ENCODE results near the gene GNE. TPM values are rescaled to one million over a fixed set of nuclear protein-coding genes. Genes with fewer than 3 reads are reported as not detected.
A peak's percentile ranks its signal among the peaks of the same experiment; 100 is the strongest.
"Not testable (repeated sequence)": the region's sequence is repeated elsewhere in the genome, so short reads cannot be mapped to it uniquely, and the experiment has no call there.

The GNE gene
- polyA plus RNA-seq (2012; ENCODE audit: missing spikeins), result 7.4 TPM

GRCh38 chr9:36258208-36258995, at the start of gene GNE:
Gene GNE (minus strand): TSS chr9:36258448. CDS start chr9:36249355, 9,093 bp downstream.
- peak; percentile 97 for FAIRE-seq
- TF ChIP-seq POLR2AphosphoS5 (IDR thresholded peaks at IDR 0.05; ENCODE audit: low read depth, low read length), result peak; percentile 85
- TF ChIP-seq TAF1 (IDR thresholded peaks at IDR 0.05; ENCODE audit: borderline replicate concordance, low read depth, low read length), result 0 out of 2 replicates have a peak, but pooled peaks have one; percentile 29
- peak; percentile 89 for TF ChIP-seq POLR2A (IDR thresholded peaks at IDR 0.05; ENCODE audit: low read depth, low read length)
- peak; percentile 82 for DNase-seq (ENCODE audit: insufficient read length)

GRCh38 chr9:36306471-36307306, 48.4 kb upstream of the GNE start:
- DNase-seq (ENCODE audit: insufficient read length), result no peak
- TF ChIP-seq POLR2AphosphoS5 (IDR thresholded peaks at IDR 0.05; ENCODE audit: low read depth, low read length), result no peak
- TF ChIP-seq POLR2A (IDR thresholded peaks at IDR 0.05; ENCODE audit: low read depth, low read length), result no peak
- TF ChIP-seq TAF1 (IDR thresholded peaks at IDR 0.05; ENCODE audit: borderline replicate concordance, low read depth, low read length), result no peak
- no peak for FAIRE-seq

- not testable (repeated sequence) for FAIRE-seq; DNase-seq (ENCODE audit: insufficient read length)
Measured at GRCh38 chr9:36304366-36304765, 46.1 kb upstream of the GNE start.

- FAIRE-seq (no peak), DNase-seq (ENCODE audit: insufficient read length) (no peak)
- no peak for TF ChIP-seq TAF1 (IDR thresholded peaks at IDR 0.05; ENCODE audit: borderline replicate concordance, low read depth, low read length)
- no peak for TF ChIP-seq POLR2A (IDR thresholded peaks at IDR 0.05; ENCODE audit: low read depth, low read length)
- no peak for TF ChIP-seq POLR2AphosphoS5 (IDR thresholded peaks at IDR 0.05; ENCODE audit: low read depth, low read length)
Measured at GRCh38 chr9:36301227-36301626, 43.0 kb upstream of the GNE start.

GRCh38 chr9:36298566-36298965, 40.3 kb upstream of the GNE start:
- no peak for DNase-seq (ENCODE audit: insufficient read length)
- TF ChIP-seq TAF1 (IDR thresholded peaks at IDR 0.05; ENCODE audit: borderline replicate concordance, low read depth, low read length), result no peak
- no peak for TF ChIP-seq POLR2A (IDR thresholded peaks at IDR 0.05; ENCODE audit: low read depth, low read length)
- no peak for TF ChIP-seq POLR2AphosphoS5 (IDR thresholded peaks at IDR 0.05; ENCODE audit: low read depth, low read length)
- FAIRE-seq, result no peak

- no peak for TF ChIP-seq POLR2AphosphoS5 (IDR thresholded peaks at IDR 0.05; ENCODE audit: low read depth, low read length)
- no peak for TF ChIP-seq TAF1 (IDR thresholded peaks at IDR 0.05; ENCODE audit: borderline replicate concordance, low read depth, low read length)
- no peak for TF ChIP-seq POLR2A (IDR thresholded peaks at IDR 0.05; ENCODE audit: low read depth, low read length)
- DNase-seq (ENCODE audit: insufficient read length) (no peak), FAIRE-seq (no peak)
Measured at GRCh38 chr9:36297798-36298197, 39.5 kb upstream of the GNE start.

- FAIRE-seq; DNase-seq (ENCODE audit: insufficient read length): not testable (repeated sequence)
Measured at GRCh38 chr9:36294996-36295395, 36.7 kb upstream of the GNE start.

- FAIRE-seq, result no peak
- no peak for TF ChIP-seq POLR2A (IDR thresholded peaks at IDR 0.05; ENCODE audit: low read depth, low read length)
- TF ChIP-seq POLR2AphosphoS5 (IDR thresholded peaks at IDR 0.05; ENCODE audit: low read depth, low read length), result no peak
- no peak for TF ChIP-seq TAF1 (IDR thresholded peaks at IDR 0.05; ENCODE audit: borderline replicate concordance, low read depth, low read length)
Measured at GRCh38 chr9:36293918-36294317, 35.7 kb upstream of the GNE start.

GRCh38 chr9:36293171-36293570, 34.9 kb upstream of the GNE start:
- DNase-seq (ENCODE audit: insufficient read length) (no peak), FAIRE-seq (no peak)
- TF ChIP-seq POLR2AphosphoS5 (IDR thresholded peaks at IDR 0.05; ENCODE audit: low read depth, low read length), result no peak
- no peak for TF ChIP-seq POLR2A (IDR thresholded peaks at IDR 0.05; ENCODE audit: low read depth, low read length)
- no peak for TF ChIP-seq TAF1 (IDR thresholded peaks at IDR 0.05; ENCODE audit: borderline replicate concordance, low read depth, low read length)

More at GRCh38 chr9:36293918-36294317, 35.7 kb upstream of the GNE start:
- no peak for DNase-seq (ENCODE audit: insufficient read length)

GRCh38 chr9:36292641-36293040, 34.4 kb upstream of the GNE start:
- FAIRE-seq, result no peak
- no peak for TF ChIP-seq POLR2A (IDR thresholded peaks at IDR 0.05; ENCODE audit: low read depth, low read length)
- no peak for TF ChIP-seq POLR2AphosphoS5 (IDR thresholded peaks at IDR 0.05; ENCODE audit: low read depth, low read length)
- no peak for TF ChIP-seq TAF1 (IDR thresholded peaks at IDR 0.05; ENCODE audit: borderline replicate concordance, low read depth, low read length)
- no peak for DNase-seq (ENCODE audit: insufficient read length)

- FAIRE-seq (no peak), DNase-seq (ENCODE audit: insufficient read length) (no peak)
- TF ChIP-seq TAF1 (IDR thresholded peaks at IDR 0.05; ENCODE audit: borderline replicate concordance, low read depth, low read length), result no peak
- no peak for TF ChIP-seq POLR2A (IDR thresholded peaks at IDR 0.05; ENCODE audit: low read depth, low read length)
Measured at GRCh38 chr9:36290996-36291395, 32.7 kb upstream of the GNE start.

- TF ChIP-seq POLR2AphosphoS5 (IDR thresholded peaks at IDR 0.05; ENCODE audit: low read depth, low read length), result no peak
- TF ChIP-seq POLR2A (IDR thresholded peaks at IDR 0.05; ENCODE audit: low read depth, low read length), result no peak
- no peak for TF ChIP-seq TAF1 (IDR thresholded peaks at IDR 0.05; ENCODE audit: borderline replicate concordance, low read depth, low read length)
- DNase-seq (ENCODE audit: insufficient read length), result no peak
- no peak for FAIRE-seq
Measured at GRCh38 chr9:36289836-36290435, 31.7 kb upstream of the GNE start.
